IMR-90 (cell line): ENCODE measurements around the gene LRRC34. TPM values are rescaled to one million over a fixed set of nuclear protein-coding genes. Genes with fewer than 3 reads are reported as not detected.

ENCODE experiments used
- ATAC-seq: fragments of 200-7000 bp; cut with Tn5 transposase; 2 replicates; pipeline ENCODE4 v1.9.1; 2020; ENCODE audit warnings: low read depth, mild to moderate bottlenecking, moderate library complexity
- BruUV-seq: library from RNA; stranded (reverse); fragments of 400-500 nt; replicated peaks from 2 replicates; lab custom pipeline; 2021; lab: Mats Ljungman, UMichigan
- CTCF ChIA-PET: fragments of 300-600 bp; formaldehyde crosslinking; extraction: SDS; loops from one replicate; lab custom pipeline; 2021; ENCODE audit warnings: antibody characterized with exemption; lab: Yijun Ruan, JAX
- POLR2A ChIA-PET: fragments of 300-600 bp; sonication (Branson Sonifier 250); formaldehyde crosslinking; loops from one replicate; lab custom pipeline; 2022; ENCODE audit warnings: antibody characterized with exemption; ENCODE audit not compliant: unreplicated experiment; lab: Charles Lee
- DNase-seq: peaks from one replicate; pipeline ENCODE4 v3.0.0; 2013
- H2AFZ ChIP-seq: replicated peaks from 2 replicates; pipeline ENCODE3; 2013; ENCODE audit warnings: low read length, mild to moderate bottlenecking; ENCODE audit not compliant: poor library complexity
- H2AK5ac ChIP-seq: 2 replicates; pipeline ENCODE4 v1.6.1; 2013; ENCODE audit warnings: low read depth, low read length, inconsistent platforms
- H2AK9ac ChIP-seq: replicated peaks from 2 replicates; pipeline ENCODE3; 2013; ENCODE audit warnings: mild to moderate bottlenecking, low read depth, low read length, moderate library complexity; ENCODE audit not compliant: poor library complexity
- H2BK120ac ChIP-seq: 2 replicates; pipeline ENCODE4 v1.6.1; 2013; ENCODE audit warnings: low read depth, low read length, inconsistent platforms
- H2BK15ac ChIP-seq: 3 replicates; pipeline ENCODE4 v1.6.1; 2013; ENCODE audit warnings: low read depth, low read length, inconsistent platforms
- H2BK20ac ChIP-seq: 2 replicates; pipeline ENCODE4 v1.6.1; 2013; ENCODE audit warnings: low read depth, mild to moderate bottlenecking, inconsistent platforms, low read length, moderate library complexity
- H2BK5ac ChIP-seq: 2 replicates; pipeline ENCODE4 v1.6.1; 2013; ENCODE audit warnings: mild to moderate bottlenecking, low read depth, low read length, inconsistent platforms; ENCODE audit not compliant: poor library complexity, severe bottlenecking
- H3K14ac ChIP-seq: replicated peaks from 2 replicates; pipeline ENCODE4 v1.6.1; 2013; ENCODE audit warnings: low read depth, low read length, inconsistent platforms
- H3K18ac ChIP-seq: 2 replicates; pipeline ENCODE4 v1.6.1; 2013; ENCODE audit warnings: low read depth, low read length, control low read depth
- H3K23ac ChIP-seq: 2 replicates; pipeline ENCODE4 v1.6.1; 2013; ENCODE audit warnings: low read depth, low read length, inconsistent platforms
- H3K27ac ChIP-seq: 2 replicates; pipeline ENCODE4 v1.5.1; 2013; ENCODE audit warnings: mild to moderate bottlenecking, control low read depth, low read length; ENCODE audit not compliant: insufficient read depth
- H3K27me3 ChIP-seq: 2 replicates; pipeline ENCODE4 v1.6.1; 2013; ENCODE audit warnings: low read length; ENCODE audit not compliant: control insufficient read depth, insufficient read depth
- H3K36me3 ChIP-seq: 2 replicates; pipeline ENCODE4 v1.6.1; 2013; ENCODE audit warnings: low read length, mixed read lengths; ENCODE audit not compliant: control insufficient read depth, insufficient read depth
- H3K4ac ChIP-seq: 2 replicates; pipeline ENCODE4 v1.6.1; 2013; ENCODE audit warnings: low read depth, low read length, inconsistent platforms
- H3K4me1 ChIP-seq: 2 replicates; pipeline ENCODE4 v1.6.1; 2013; ENCODE audit warnings: low read length, mixed read lengths; ENCODE audit not compliant: control insufficient read depth, insufficient read depth
- H3K4me2 ChIP-seq: 2 replicates; pipeline ENCODE4 v1.6.1; 2013; ENCODE audit warnings: low read depth, mild to moderate bottlenecking, control low read depth, low read length, moderate library complexity
- H3K4me3 ChIP-seq: 2 replicates; pipeline ENCODE4 v1.5.1; 2013; ENCODE audit warnings: low read depth, mild to moderate bottlenecking, control low read depth, low read length, moderate library complexity; ENCODE audit not compliant: insufficient read depth
- H3K56ac ChIP-seq: 2 replicates; pipeline ENCODE4 v1.6.1; 2013; ENCODE audit warnings: low read length, inconsistent platforms; ENCODE audit not compliant: insufficient read depth; ENCODE audit errors: extremely low read depth
- H3K79me1 ChIP-seq, 2 experiments: 2 replicates each; pipeline ENCODE4 v1.6.1; 2013; ENCODE audit warnings: low read length in 2 of 2, inconsistent platforms in 1 of 2, low read depth in 1 of 2
- H3K9ac ChIP-seq: 2 replicates; pipeline ENCODE4 v1.6.1; 2013; ENCODE audit warnings: low read depth, low read length, control low read depth
- H3K9me1 ChIP-seq: 2 replicates; pipeline ENCODE4 v1.6.1; 2013; ENCODE audit warnings: low read length, inconsistent platforms; ENCODE audit not compliant: insufficient read depth
- H3K9me3 ChIP-seq: 2 replicates; pipeline ENCODE4 v1.6.1; 2013; ENCODE audit warnings: low read length; ENCODE audit not compliant: control insufficient read depth, insufficient read depth
- H4K20me1 ChIP-seq: 2 replicates; pipeline ENCODE4 v1.6.1; 2013; ENCODE audit warnings: low read length, inconsistent platforms; ENCODE audit not compliant: insufficient read depth
- H4K5ac ChIP-seq: 2 replicates; pipeline ENCODE4 v1.6.1; 2013; ENCODE audit warnings: mild to moderate bottlenecking, low read depth, low read length, control low read depth
- H4K8ac ChIP-seq, 2 experiments: 2 replicates each; pipeline ENCODE4 v1.6.1; 2013; ENCODE audit warnings: low read depth in 2 of 2, low read length in 2 of 2, control low read depth in 1 of 2, inconsistent platforms in 1 of 2
- H4K91ac ChIP-seq: 2 replicates; pipeline ENCODE4 v1.6.1; 2013; ENCODE audit warnings: low read depth, low read length, inconsistent platforms; ENCODE audit not compliant: insufficient read depth
- MAZ ChIP-seq: IDR thresholded peaks from 2 replicates; pipeline ENCODE4 v1.6.1; 2012; ENCODE audit warnings: low read depth, mild to moderate bottlenecking, low read length, improper control_type of control experiment, moderate library complexity, borderline replicate concordance
- RCOR1 ChIP-seq: IDR thresholded peaks from 2 replicates; pipeline ENCODE4 v1.6.1; 2012; ENCODE audit warnings: mild to moderate bottlenecking, low read length, improper control_type of control experiment; ENCODE audit not compliant: insufficient replicate concordance
- RFX5 ChIP-seq: IDR thresholded peaks from 2 replicates; pipeline ENCODE4 v1.8.0; 2012; ENCODE audit warnings: low read depth, mild to moderate bottlenecking, low read length, moderate library complexity
- WGBS, 2 experiments: methylation state at CpG; one replicate each; pipeline versions ENCODE4 v1.1.5 to v1.1.7; 2013; ENCODE audit warnings: missing lambda C conversion rate in 2 of 2; ENCODE audit not compliant: insufficient read length in 1 of 2; ENCODE audit errors: extremely low coverage in 2 of 2; 5-methylcytosine and 5-hydroxymethylcytosine counted together
- dilution Hi-C: fragments of 300-500 bp; cut with HindIII; formaldehyde crosslinking; loops from one replicate; pipeline ENCODE4 v1.14.3; 2018; ENCODE audit warnings: low sequenced_read_pairs; ENCODE audit not compliant: unreplicated experiment
- in situ Hi-C: fragments of 300-500 bp; cut with MboI; formaldehyde crosslinking; loops from 3 replicates; pipeline ENCODE4 v1.14.3; 2019; ENCODE audit warnings: low sequenced_read_pairs, inconsistent platforms, mixed read lengths
- intact Hi-C: fragments of 100-400 bp; cut with micrococcal nuclease; formaldehyde crosslinking; loops from 2 replicates; pipeline ENCODE4 v1.10.0; 2022
- polyA plus RNA-seq, 3 experiments: library from polyadenylated mRNA; depleted of rRNA; stranded (reverse); fragments of >200 nt; gene quantifications; 2 replicates each; pipeline ENCODE4 v1.2.3, GENCODE V29; 2012; ENCODE audit warnings: low replicate concordance in 1 of 3
- total RNA-seq: library from RNA; depleted of rRNA; stranded (reverse); fragments of >200 nt; gene quantifications from 2 replicates; pipeline ENCODE4 v1.2.3, GENCODE V29; 2012
- TF ChIP-seq, protein P1 (sequence below): fragments of 150-350 bp; IDR thresholded peaks from 2 replicates; pipeline ENCODE4 v1.6.1; 2016; ENCODE audit warnings: low read depth, mild to moderate bottlenecking, low read length, moderate library complexity, borderline replicate concordance

LRRC34 gene
- total and polyA plus RNA-seq, 2 of the 4 experiments (the other 2 are of a cell fraction): 0.90 to 0.91 TPM

DNA sequence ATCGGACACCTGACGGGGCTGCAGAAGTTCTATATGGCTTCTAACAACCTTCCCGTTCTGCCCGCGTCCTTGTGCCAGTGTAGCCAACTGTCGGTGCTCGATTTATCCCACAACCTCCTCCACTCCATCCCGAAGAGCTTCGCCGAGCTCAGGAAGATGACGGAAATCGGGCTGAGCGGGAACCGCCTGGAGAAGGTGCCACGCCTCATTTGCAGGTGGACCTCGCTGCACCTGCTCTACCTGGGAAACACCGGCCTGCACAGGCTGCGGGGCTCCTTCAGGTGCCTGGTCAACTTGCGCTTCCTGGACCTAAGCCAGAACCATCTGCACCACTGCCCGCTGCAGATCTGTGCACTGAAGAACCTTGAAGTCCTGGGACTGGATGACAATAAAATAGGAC lies 9.8 kb upstream of the LRRC34 start:
- Histone ChIP-seq H3K18ac (no peak overlapping the region), H3K56ac (no peak overlapping the region), H3K9me1 (no peaks in the 10 kb centered on the region), H3K9me3 (no peaks in the 10 kb centered on the region), H2BK5ac (no peak overlapping the region), H3K79me1 (no peaks in the 10 kb centered on the region), H3K4me3 (no peak overlapping the region), H3K36me3 (no peaks in the 10 kb centered on the region), H4K91ac (no peak overlapping the region), H3K14ac (no peak overlapping the region), H3K23ac (no peak overlapping the region), H2BK120ac (no peak overlapping the region), H2AK5ac (no peak overlapping the region), H2BK15ac (no peak overlapping the region), H3K27ac (no peak overlapping the region), H2AK9ac (no peak overlapping the region), H2BK20ac (no peak overlapping the region), H3K4me1 (peaks cover 3% of the 10 kb centered on the region), H4K8ac (no peak overlapping the region), H3K4me2 (no peak overlapping the region), H2AFZ (no peak overlapping the region), H3K9ac (no peak overlapping the region), H3K27me3 (no peaks in the 10 kb centered on the region), H4K20me1 (no peaks in the 10 kb centered on the region), H4K5ac (no peak overlapping the region), H3K4ac (no peak overlapping the region)
- DNase-seq: no peak
- in situ Hi-C loops (no loop called here), dilution Hi-C loops (no loop called here), intact Hi-C loops (no loop called here)
- ChIA-PET POLR2A (no interaction called here), CTCF (no interaction called here)
- BruUV-seq: no TSS peak
- no peak for TF ChIP-seq RFX5
- TF ChIP-seq MAZ: no peak
- TF ChIP-seq RCOR1: no peak
- TF ChIP-seq, protein P1, sequence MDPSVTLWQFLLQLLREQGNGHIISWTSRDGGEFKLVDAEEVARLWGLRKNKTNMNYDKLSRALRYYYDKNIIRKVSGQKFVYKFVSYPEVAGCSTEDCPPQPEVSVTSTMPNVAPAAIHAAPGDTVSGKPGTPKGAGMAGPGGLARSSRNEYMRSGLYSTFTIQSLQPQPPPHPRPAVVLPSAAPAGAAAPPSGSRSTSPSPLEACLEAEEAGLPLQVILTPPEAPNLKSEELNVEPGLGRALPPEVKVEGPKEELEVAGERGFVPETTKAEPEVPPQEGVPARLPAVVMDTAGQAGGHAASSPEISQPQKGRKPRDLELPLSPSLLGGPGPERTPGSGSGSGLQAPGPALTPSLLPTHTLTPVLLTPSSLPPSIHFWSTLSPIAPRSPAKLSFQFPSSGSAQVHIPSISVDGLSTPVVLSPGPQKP: no peak
- ATAC-seq: no peak
- WGBS, 2 experiments: 99% methylated on average over 8 of the region's 20 CpGs; no CpG with 5 or more reads in 1 of the 2 experiments
